IPS-18c (cell line): Measurements from ENCODE around the gene BBLN.
A peak's percentile ranks its signal among the peaks of the same experiment; 100 is the strongest.

Experiments
- H3K4me3 ChIP-seq: 2 replicates; pipeline ENCODE4 v1.7.0; 2013; ENCODE audit warnings: low read depth, mild to moderate bottlenecking, low read length, moderate library complexity; ENCODE audit not compliant: insufficient read depth
- H3K9me3 ChIP-seq: one replicate; pipeline ENCODE4 v1.6.1; 2013; ENCODE audit warnings: mild to moderate bottlenecking, low read length, moderate library complexity; ENCODE audit not compliant: control insufficient read depth, insufficient read depth

Gene BBLN

GRCh38 chr9:128151309-128152132 lies 8.5 kb upstream of the BBLN start:
- H3K9me3 ChIP-seq: no peaks in the 10 kb centered on the region
- no peak overlapping the region for H3K4me3 ChIP-seq

- no peaks in the 10 kb centered on the region for H3K9me3 ChIP-seq
- no peak overlapping the region for H3K4me3 ChIP-seq
Observed at GRCh38 chr9:128152133-128153059, 7.7 kb upstream of the BBLN start.

GRCh38 chr9:128153060-128153946 lies 6.8 kb upstream of the BBLN start:
- H3K9me3 ChIP-seq: no peaks in the 10 kb centered on the region
- H3K4me3 ChIP-seq: no peak overlapping the region

- no peaks in the 10 kb centered on the region for H3K9me3 ChIP-seq
- H3K4me3 ChIP-seq: no peak overlapping the region
Observed at GRCh38 chr9:128153947-128154695, 5.9 kb upstream of the BBLN start.

GRCh38 chr9:128155736-128156500 lies 4.1 kb upstream of the BBLN start:
- Histone ChIP-seq H3K4me3 (no peak overlapping the region), H3K9me3 (no peaks in the 10 kb centered on the region)

GRCh38 chr9:128159522-128159783 lies 612 bp upstream of the BBLN start:
- Histone ChIP-seq H3K9me3 (no peaks in the 10 kb centered on the region), H3K4me3 (peak overlapping the region; percentile 26; the same call in 1 of the 2 replicates)

GRCh38 chr9:128160603-128160987 lies 530 bp downstream of the BBLN start:
- peak overlapping the region; percentile 93 for H3K4me3 ChIP-seq

GRCh38 chr9:128161215-128161902 lies 1.3 kb downstream of the BBLN start:
- H3K9me3 ChIP-seq: no peaks in the 10 kb centered on the region
- H3K4me3 ChIP-seq: no peak overlapping the region

More at GRCh38 chr9:128160603-128160987, 530 bp downstream of the BBLN start:
- H3K9me3 ChIP-seq: no peaks in the 10 kb centered on the region

GRCh38 chr9:128162215-128163026 lies 2.4 kb downstream of the BBLN start:
- H3K9me3 ChIP-seq: no peaks in the 10 kb centered on the region

GRCh38 chr9:128163027-128163515 lies 3.0 kb downstream of the BBLN start:
- H3K4me3 ChIP-seq: no peak overlapping the region
- H3K9me3 ChIP-seq: no peaks in the 10 kb centered on the region

More at GRCh38 chr9:128162215-128163026, 2.4 kb downstream of the BBLN start:
- H3K4me3 ChIP-seq: no peak overlapping the region

GRCh38 chr9:128163523-128164306 lies 3.6 kb downstream of the BBLN start:
- no peaks in the 10 kb centered on the region for H3K9me3 ChIP-seq

GRCh38 chr9:128164307-128164885 lies 4.3 kb downstream of the BBLN start:
- Histone ChIP-seq H3K9me3 (no peaks in the 10 kb centered on the region), H3K4me3 (no peak overlapping the region)

More at GRCh38 chr9:128163523-128164306, 3.6 kb downstream of the BBLN start:
- H3K4me3 ChIP-seq: no peak overlapping the region

GRCh38 chr9:128166169-128166568 lies 6.1 kb downstream of the BBLN start:
- H3K9me3 ChIP-seq: no peaks in the 10 kb centered on the region
- no peak overlapping the region for H3K4me3 ChIP-seq

GRCh38 chr9:128167209-128167608 lies 7.1 kb downstream of the BBLN start:
- Histone ChIP-seq H3K9me3 (no peaks in the 10 kb centered on the region), H3K4me3 (no peak overlapping the region)
